Mesenchymal stem cell (in vitro differentiated cells and primary cell): ENCODE results near the gene CLTA.
A peak's percentile ranks its signal among the peaks of the same experiment; 100 is the strongest.

Experiments used
- DNase-seq: peaks from one replicate; pipeline ENCODE4 v3.0.0-alpha.2; 2013
- H2AFZ ChIP-seq: one replicate; pipeline ENCODE4 v1.6.1; 2013; ENCODE audit warnings: low read depth, mild to moderate bottlenecking, control low read depth, inconsistent platforms, low read length, moderate library complexity
- H2AK5ac ChIP-seq: 2 replicates; pipeline ENCODE4 v1.6.1; 2013; ENCODE audit warnings: low read length, moderate library complexity, mild to moderate bottlenecking, inconsistent platforms; ENCODE audit not compliant: severe bottlenecking
- H2BK120ac ChIP-seq: one replicate; pipeline ENCODE4 v1.6.1; 2013; ENCODE audit warnings: low read depth, mild to moderate bottlenecking, inconsistent platforms, low read length, moderate library complexity
- H2BK12ac ChIP-seq, 2 experiments: one replicate each; pipeline ENCODE4 v1.6.1; 2013; ENCODE audit warnings: inconsistent platforms in 2 of 2, low read length in 2 of 2, mild to moderate bottlenecking in 2 of 2, moderate library complexity in 2 of 2, control low read depth in 1 of 2
- H2BK15ac ChIP-seq: one replicate; pipeline ENCODE4 v1.6.1; 2013; ENCODE audit warnings: mild to moderate bottlenecking, low read depth, inconsistent platforms; ENCODE audit not compliant: poor library complexity, severe bottlenecking
- H2BK5ac ChIP-seq: 2 replicates; pipeline ENCODE4 v1.6.1; 2013; ENCODE audit warnings: low read depth, mild to moderate bottlenecking, low read length, control low read depth, inconsistent platforms; ENCODE audit not compliant: poor library complexity, severe bottlenecking
- H3K14ac ChIP-seq, 2 experiments: one replicate each; pipeline ENCODE4 v1.6.1; 2013; ENCODE audit warnings: inconsistent platforms in 2 of 2, low read length in 2 of 2, control low read depth in 1 of 2, mild to moderate bottlenecking in 1 of 2, moderate library complexity in 1 of 2
- H3K18ac ChIP-seq, 2 experiments: one replicate each; pipeline ENCODE4 v1.6.1; 2013; ENCODE audit warnings: inconsistent platforms in 2 of 2, low read length in 2 of 2, control low read depth in 1 of 2, low read depth in 1 of 2, mild to moderate bottlenecking in 1 of 2
- H3K23ac ChIP-seq, 2 experiments: one replicate each; pipeline ENCODE4 v1.6.1; 2013; ENCODE audit warnings: inconsistent platforms in 2 of 2, low read length in 2 of 2, mild to moderate bottlenecking in 2 of 2, moderate library complexity in 2 of 2, control low read depth in 1 of 2
- H3K27ac ChIP-seq: 2 replicates; pipeline ENCODE4 v1.5.1; 2013; ENCODE audit warnings: mild to moderate bottlenecking, moderate library complexity, low read length, control low read depth, inconsistent platforms; ENCODE audit not compliant: poor library complexity, severe bottlenecking
- H3K27me3 ChIP-seq, 2 experiments: 2 replicates each; pipeline versions ENCODE4 v1.6.1 to v1.7.0; 2013; ENCODE audit warnings: low read length in 2 of 2, mild to moderate bottlenecking in 2 of 2, moderate library complexity in 2 of 2, control low read depth in 1 of 2, inconsistent platforms in 1 of 2; ENCODE audit not compliant: control insufficient read depth in 1 of 2, insufficient read depth in 1 of 2
- H3K36me3 ChIP-seq, 2 experiments: 2 replicates each; pipeline versions ENCODE4 v1.6.1 to v1.7.0; 2013; ENCODE audit warnings: low read length in 2 of 2, control low read depth in 1 of 2, inconsistent platforms in 1 of 2, low read depth in 1 of 2, mild to moderate bottlenecking in 1 of 2; ENCODE audit not compliant: insufficient read depth in 2 of 2, control insufficient read depth in 1 of 2
- H3K4ac ChIP-seq, 2 experiments: one replicate each; pipeline ENCODE4 v1.6.1; 2013; ENCODE audit warnings: inconsistent platforms in 2 of 2, low read length in 2 of 2, mild to moderate bottlenecking in 2 of 2, moderate library complexity in 2 of 2, control low read depth in 1 of 2, low read depth in 1 of 2
- H3K4me1 ChIP-seq: 2 replicates; pipeline ENCODE4 v1.6.1; 2013; ENCODE audit warnings: low read depth, low read length, control low read depth; ENCODE audit not compliant: control insufficient read depth, insufficient read depth
- H3K4me2 ChIP-seq: 2 replicates; pipeline ENCODE4 v1.6.1; 2013; ENCODE audit warnings: low read length, mild to moderate bottlenecking, inconsistent platforms; ENCODE audit not compliant: poor library complexity, severe bottlenecking
- H3K4me3 ChIP-seq, 2 experiments: 2 replicates each; pipeline versions ENCODE4 v1.5.1 to v1.7.0; 2013; ENCODE audit warnings: low read length in 2 of 2, mild to moderate bottlenecking in 2 of 2, control low read depth in 1 of 2, low read depth in 1 of 2; ENCODE audit not compliant: insufficient read depth in 1 of 2
- H3K79me1 ChIP-seq: replicated peaks from 2 replicates; pipeline ENCODE4 v1.6.1; 2013; ENCODE audit warnings: mild to moderate bottlenecking, control low read depth, low read length, inconsistent platforms; ENCODE audit not compliant: poor library complexity, severe bottlenecking
- H3K9ac ChIP-seq: 2 replicates; pipeline ENCODE4 v1.7.0; 2013; ENCODE audit warnings: mild to moderate bottlenecking, low read length, moderate library complexity
- H3K9me3 ChIP-seq: 2 replicates; pipeline ENCODE4 v1.7.0; 2013; ENCODE audit warnings: mild to moderate bottlenecking, low read length; ENCODE audit not compliant: control insufficient read depth
- H4K8ac ChIP-seq: one replicate; pipeline ENCODE4 v1.6.1; 2013; ENCODE audit warnings: inconsistent platforms, mild to moderate bottlenecking, low read length, moderate library complexity
- H4K91ac ChIP-seq: one replicate; pipeline ENCODE4 v1.6.1; 2013; ENCODE audit warnings: mild to moderate bottlenecking, low read length, inconsistent platforms
- WGBS: methylation state at CpG from one replicate; pipeline ENCODE4 v1.1.7; 2013; ENCODE audit warnings: mixed read lengths; 5-methylcytosine and 5-hydroxymethylcytosine counted together

CLTA gene

DNA sequence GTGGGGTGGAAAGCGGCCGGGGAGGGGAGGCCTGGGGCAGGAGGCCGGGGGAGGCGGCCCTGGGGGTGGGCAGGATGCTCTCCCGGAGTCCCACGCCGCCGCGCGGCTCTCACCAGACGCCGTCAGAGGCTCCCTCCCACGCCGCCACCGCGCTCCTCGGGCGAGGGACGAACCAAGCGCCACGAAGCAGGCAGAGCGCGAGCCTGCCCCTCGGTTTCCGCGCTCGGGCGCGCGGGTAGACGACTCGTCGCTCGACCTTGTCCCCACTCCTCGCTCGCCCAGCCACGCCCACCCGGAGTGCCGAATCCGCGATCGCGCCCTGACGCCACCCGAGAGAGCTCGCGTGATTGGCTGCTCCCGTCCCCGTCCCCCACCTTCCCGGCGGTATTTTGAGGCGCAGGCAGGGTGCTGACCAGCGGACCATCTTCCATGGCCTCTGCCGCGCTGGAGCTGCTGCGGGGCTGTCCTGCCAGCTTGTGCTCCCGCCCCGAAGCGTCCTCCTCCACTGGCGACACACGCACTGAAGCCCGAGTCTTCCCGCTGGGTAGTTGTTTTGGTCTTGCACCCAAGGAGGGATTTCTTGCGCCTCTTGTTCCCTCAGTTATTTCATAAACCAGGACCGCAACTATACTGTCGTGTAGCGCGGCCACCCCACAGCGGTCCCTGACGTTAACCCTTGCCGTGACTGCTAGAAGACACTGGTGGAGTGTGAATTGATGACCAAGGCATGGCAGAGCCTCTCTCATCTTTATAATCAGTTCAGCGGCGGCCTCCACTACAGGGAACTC lies 67.7 kb downstream of the CLTA start, which contains the start of gene GNE:
Gene GNE, minus strand, starts transcription at position 241 of the 788 bp plus-strand sequence. CDS start 9,093 bp downstream, outside the sequence.
- peak within 1 kb of the TSS; percentile 90 to 94 for H3K4me3 ChIP-seq
- peak within 1 kb of the TSS; percentile 83 for H3K4me2 ChIP-seq
- H3K23ac ChIP-seq, result peak within 1 kb of the TSS in 1 of 2 experiments; percentile 70
- H3K27ac ChIP-seq, result peak within 1 kb of the TSS; percentile 96
- H3K4ac ChIP-seq, result peak within 1 kb of the TSS; percentile 75 to 91
- H4K8ac ChIP-seq, result peak within 1 kb of the TSS; percentile 98
- peak within 1 kb of the TSS; percentile 97 for H3K9ac ChIP-seq
- WGBS, result 4% methylated on average over 64 of the region's 73 CpGs
- no peak within 1 kb of the TSS for H3K14ac ChIP-seq
- peaks cover 7% of the 10 kb centered on the region for H3K4me1 ChIP-seq
- peak within 1 kb of the TSS; percentile 64 for H2AFZ ChIP-seq
- peak within 1 kb of the TSS; percentile 96 for H2BK120ac ChIP-seq
- peak within 1 kb of the TSS; percentile 71 for H2AK5ac ChIP-seq
- H2BK15ac ChIP-seq, result peak within 1 kb of the TSS; percentile 44
- peaks cover 0 to 3% of the 10 kb centered on the region in 2 experiments for H3K36me3 ChIP-seq
- peak within 1 kb of the TSS; percentile 92 to 96 for H3K18ac ChIP-seq
- H2BK12ac ChIP-seq, result peak within 1 kb of the TSS in 1 of 2 experiments; percentile 76
- DNase-seq, result peak; percentile 96
- peaks cover 2% of the 10 kb centered on the region for H3K79me1 ChIP-seq
- H2BK5ac ChIP-seq, result peak within 1 kb of the TSS; percentile 48
- H4K91ac ChIP-seq, result peak within 1 kb of the TSS; percentile 90
- no peaks in the 10 kb centered on the region for H3K9me3 ChIP-seq
- H3K27me3 ChIP-seq, result no peaks in the 10 kb centered on the region

DNA sequence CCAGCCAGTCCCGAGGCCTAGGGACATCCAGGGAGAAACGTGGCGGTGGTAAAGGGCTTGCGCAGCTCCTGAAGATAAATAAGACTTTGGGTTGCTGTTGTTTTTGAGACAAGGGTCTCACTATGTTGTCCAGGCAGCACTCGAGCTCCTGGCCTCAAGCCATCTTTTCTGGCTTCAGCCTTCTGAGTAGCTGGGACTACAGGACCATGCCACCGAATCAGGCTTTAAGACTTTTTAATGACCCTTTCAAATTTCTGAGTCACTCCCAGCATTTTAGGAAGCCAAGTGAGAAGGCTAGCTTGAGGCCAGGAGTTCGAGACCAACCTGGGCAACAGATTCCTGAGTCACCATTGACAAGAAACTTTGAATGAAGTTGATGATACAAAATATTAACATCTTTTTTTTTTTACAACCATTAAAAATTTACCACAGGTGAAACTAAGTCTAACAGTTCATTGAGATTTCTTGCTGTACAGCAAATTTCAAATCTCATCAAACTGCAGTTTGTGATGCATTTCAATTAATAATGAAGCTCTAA lies 68.3 kb downstream of the CLTA start:
- H3K9ac ChIP-seq, result peak overlapping the region; percentile 97

More for the DNA sequence above, 68.3 kb downstream of the CLTA start:
- Histone ChIP-seq H3K27ac (peak overlapping the region; percentile 90), H3K4me3 (peak overlapping the region; percentile 90 to 94), H4K91ac (no peak overlapping the region), H3K79me1 (peaks cover 2% of the 10 kb centered on the region), H3K36me3 (peaks cover 0 to 3% of the 10 kb centered on the region in 2 experiments), H2BK120ac (no peak overlapping the region), H3K4me1 (peaks cover 7% of the 10 kb centered on the region), H4K8ac (peak overlapping the region; percentile 98), H3K27me3 (no peaks in the 10 kb centered on the region), H3K18ac (peak overlapping the region in 1 of 2 experiments; percentile 86), H2AFZ (peak overlapping the region; percentile 64), H3K4ac (peak overlapping the region in 1 of 2 experiments; percentile 24), H3K14ac (no peak overlapping the region), H2BK5ac (no peak overlapping the region), H2AK5ac (peak overlapping the region; percentile 65), H3K4me2 (peak overlapping the region; percentile 83), H2BK12ac (no peak overlapping the region), H3K23ac (no peak overlapping the region), H2BK15ac (no peak overlapping the region), H3K9me3 (no peaks in the 10 kb centered on the region)
- no peak for DNase-seq
- 80% methylated on average over 7 of the region's 7 CpGs for WGBS
